ENCODE results near the gene SLC49A3.
"Not testable (repeated sequence)": the region's sequence is repeated elsewhere in the genome, so short reads cannot be mapped to it uniquely, and the experiment has no call there.

The SLC49A3 gene

DNA sequence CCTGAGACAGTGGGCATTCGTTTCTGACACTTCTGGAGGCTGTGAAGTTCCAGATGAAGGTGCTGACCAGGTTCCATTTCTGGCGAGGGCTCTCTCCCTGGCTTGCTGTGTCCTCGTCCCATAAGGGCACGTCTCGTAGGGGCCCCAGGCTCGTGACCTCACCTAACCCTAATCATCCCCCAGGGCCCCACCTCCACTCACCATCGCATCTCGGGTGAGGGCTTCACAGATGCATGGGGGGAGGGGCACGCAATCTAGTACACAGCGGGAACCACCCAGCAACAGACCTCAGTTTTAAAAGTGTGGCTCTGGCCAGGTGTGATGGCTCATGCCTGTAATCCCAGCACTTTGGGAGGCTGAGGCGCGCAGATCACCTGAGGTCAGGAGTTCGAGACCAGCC lies 41.5 kb downstream of the SLC49A3 start:
- Histone ChIP-seq H3K27ac (ENCODE audit: low read depth, low read length) (no peak overlapping the region), H3K9me3 (ENCODE audit: control insufficient read depth in 5 of 5, low read length in 5 of 5) (peaks cover 0 to 2% (median 0%) of the 10 kb centered on the region in 5 donors), H3K27me3 (ENCODE audit: control insufficient read depth in 5 of 5, insufficient read depth in 4 of 5, low read length in 5 of 5) (peaks cover 14 to 37% (median 29%) of the 10 kb centered on the region in 5 donors), H3K9ac (ENCODE audit: low read length in 5 of 5) (no peak overlapping the region), H3K36me3 (ENCODE audit: control insufficient read depth in 5 of 5, insufficient read depth in 5 of 5, low read length in 5 of 5) (no peaks in the 10 kb centered on the region), H3K4me1 (ENCODE audit: control insufficient read depth in 5 of 5, insufficient read depth in 5 of 5, low read length in 5 of 5) (no peaks in the 10 kb centered on the region), H3K4me3 (ENCODE audit: low read depth in 1 of 5, low read length in 5 of 5) (no peak overlapping the region)

DNA sequence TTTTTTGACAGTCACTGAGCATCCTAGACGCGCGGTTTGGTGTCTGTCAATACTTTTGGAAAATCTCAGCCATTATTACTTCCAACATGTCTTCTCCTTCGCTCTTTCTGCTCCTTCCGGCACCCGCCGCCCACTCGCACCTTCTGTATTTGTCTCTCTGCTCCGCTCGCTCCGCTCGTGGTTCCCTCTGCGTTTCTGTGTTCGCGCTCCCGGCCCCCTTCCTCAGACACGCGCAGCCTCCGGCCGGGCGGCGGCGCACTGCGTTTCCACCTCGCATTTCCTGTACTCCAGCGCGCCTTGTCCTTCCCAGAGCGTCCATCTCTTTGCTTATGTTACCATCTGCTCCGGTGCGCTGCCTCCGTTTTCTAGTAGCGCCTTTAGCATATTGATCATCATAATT lies 42.5 kb downstream of the SLC49A3 start:
- Histone ChIP-seq H3K4me3 (ENCODE audit: low read depth in 1 of 5, low read length in 5 of 5) (no peak overlapping the region), H3K9ac (ENCODE audit: low read length in 5 of 5) (no peak overlapping the region), H3K36me3 (ENCODE audit: control insufficient read depth in 5 of 5, insufficient read depth in 5 of 5, low read length in 5 of 5) (no peaks in the 10 kb centered on the region), H3K9me3 (ENCODE audit: control insufficient read depth in 5 of 5, low read length in 5 of 5) (peaks cover 0 to 10% (median under 1%) of the 10 kb centered on the region in 5 donors), H3K27me3 (ENCODE audit: control insufficient read depth in 5 of 5, insufficient read depth in 4 of 5, low read length in 5 of 5) (peaks cover 14 to 31% (median 28%) of the 10 kb centered on the region in 5 donors), H3K4me1 (ENCODE audit: control insufficient read depth in 5 of 5, insufficient read depth in 5 of 5, low read length in 5 of 5) (no peaks in the 10 kb centered on the region), H3K27ac (ENCODE audit: low read depth, low read length) (no peak overlapping the region)

DNA sequence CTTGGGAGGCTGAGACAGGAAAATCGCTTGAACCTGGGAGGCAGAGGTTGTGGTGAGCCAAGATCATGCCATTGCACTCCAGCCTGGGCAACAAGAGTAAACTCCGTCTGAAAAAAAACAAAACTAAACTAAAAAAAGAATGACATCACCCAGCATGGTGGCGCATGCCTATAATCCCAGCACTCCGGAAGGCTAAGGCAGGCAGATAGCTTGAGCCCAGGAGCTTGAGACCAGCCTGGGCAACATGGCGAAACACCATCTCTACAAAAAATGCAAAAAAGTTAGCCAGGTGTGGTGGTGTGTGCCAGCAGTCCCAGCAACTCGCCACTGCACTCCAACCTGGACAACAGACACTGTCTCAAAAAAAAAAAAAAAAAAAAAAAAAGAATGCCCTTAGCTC lies 46.6 kb downstream of the SLC49A3 start:
- peaks cover 0 to 13% (median 2%) of the 10 kb centered on the region in 5 donors for H3K9me3 ChIP-seq (ENCODE audit: control insufficient read depth in 5 of 5, low read length in 5 of 5)
- not testable (repeated sequence) for H3K36me3 ChIP-seq (ENCODE audit: control insufficient read depth in 5 of 5, insufficient read depth in 5 of 5, low read length in 5 of 5); H3K27ac ChIP-seq (ENCODE audit: low read depth, low read length); H3K4me1 ChIP-seq (ENCODE audit: control insufficient read depth in 5 of 5, insufficient read depth in 5 of 5, low read length in 5 of 5); H3K27me3 ChIP-seq (ENCODE audit: control insufficient read depth in 5 of 5, insufficient read depth in 4 of 5, low read length in 5 of 5); H3K9ac ChIP-seq (ENCODE audit: low read length in 5 of 5); H3K4me3 ChIP-seq (ENCODE audit: low read depth in 1 of 5, low read length in 5 of 5)

DNA sequence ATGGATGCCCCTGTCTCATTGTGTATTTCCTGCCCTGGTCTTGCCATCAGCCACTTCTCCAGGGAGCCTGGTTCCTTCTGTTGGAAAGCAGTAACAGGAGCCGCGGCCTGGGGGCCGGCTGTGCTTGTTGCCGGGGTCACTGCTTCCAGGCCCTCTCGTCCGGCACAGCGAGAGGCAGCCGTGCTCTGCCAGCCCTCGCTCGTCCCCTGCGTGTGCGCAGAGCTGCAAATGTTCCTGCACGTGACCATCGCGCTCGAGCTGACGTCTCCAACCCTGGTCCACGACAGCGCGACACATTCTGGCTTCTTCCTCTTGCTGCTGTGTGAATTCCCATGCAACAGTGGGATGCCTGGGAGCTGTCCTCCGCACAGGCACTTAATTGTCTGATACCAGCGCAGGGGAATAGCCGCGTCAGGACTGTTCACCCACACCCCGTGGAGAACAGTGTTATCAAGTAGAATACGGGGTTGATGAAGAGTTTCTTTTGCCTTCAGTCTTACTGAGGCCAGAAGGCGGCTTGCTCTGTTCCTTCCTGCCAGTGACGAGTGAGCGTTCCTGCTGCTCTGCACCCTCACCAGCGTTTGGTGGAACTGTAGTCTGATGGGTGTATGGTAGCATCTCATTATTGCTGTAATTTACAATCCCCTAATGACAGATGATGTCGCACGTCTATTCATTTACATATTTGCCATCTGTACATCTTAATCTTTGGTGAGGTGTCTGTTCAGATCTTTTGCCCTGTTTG lies 51.2 kb downstream of the SLC49A3 start:
- H3K4me1 ChIP-seq (ENCODE audit: control insufficient read depth in 5 of 5, insufficient read depth in 5 of 5, low read length in 5 of 5) = no peaks in the 10 kb centered on the region
- peaks cover 3 to 17% (median 9%) of the 10 kb centered on the region in 5 donors for H3K27me3 ChIP-seq (ENCODE audit: control insufficient read depth in 5 of 5, insufficient read depth in 4 of 5, low read length in 5 of 5)
- H3K9ac ChIP-seq (ENCODE audit: low read length in 5 of 5) = no peak overlapping the region
- H3K36me3 ChIP-seq (ENCODE audit: control insufficient read depth in 5 of 5, insufficient read depth in 5 of 5, low read length in 5 of 5) = no peaks in the 10 kb centered on the region
- H3K27ac ChIP-seq (ENCODE audit: low read depth, low read length) = no peak overlapping the region
- H3K9me3 ChIP-seq (ENCODE audit: control insufficient read depth in 5 of 5, low read length in 5 of 5) = peaks cover 0 to 18% (median 6%) of the 10 kb centered on the region in 5 donors
- no peak overlapping the region for H3K4me3 ChIP-seq (ENCODE audit: low read depth in 1 of 5, low read length in 5 of 5)

DNA sequence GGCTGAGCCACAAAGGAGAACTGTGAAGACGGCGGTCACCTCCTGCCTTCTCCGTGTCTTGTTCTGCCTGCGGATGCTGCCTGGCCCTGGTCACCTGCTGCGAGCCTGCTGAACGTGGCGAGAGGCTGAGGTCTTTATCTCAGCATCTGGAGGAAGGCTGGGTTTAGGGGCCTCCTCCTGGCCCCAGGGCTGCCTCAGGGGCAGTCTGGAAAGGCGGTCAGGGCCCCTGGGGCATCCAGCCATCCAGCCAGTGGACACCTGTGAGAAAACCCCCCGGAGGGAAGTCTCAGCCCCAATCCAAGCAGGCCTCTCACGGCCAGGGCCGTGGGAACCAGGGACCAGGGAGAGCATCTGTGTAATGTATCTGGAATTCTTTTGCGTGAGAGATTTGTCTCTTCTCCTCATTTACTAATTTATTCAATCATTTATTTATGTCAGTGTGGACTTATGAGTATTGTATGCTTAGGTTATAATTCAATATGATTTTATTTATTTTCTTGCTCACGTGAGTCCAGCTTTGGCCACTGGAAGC lies 52.3 kb downstream of the SLC49A3 start:
- Histone ChIP-seq H3K9ac (ENCODE audit: low read length in 5 of 5) (no peak overlapping the region), H3K4me3 (ENCODE audit: low read depth in 1 of 5, low read length in 5 of 5) (no peak overlapping the region), H3K36me3 (ENCODE audit: control insufficient read depth in 5 of 5, insufficient read depth in 5 of 5, low read length in 5 of 5) (no peaks in the 10 kb centered on the region), H3K9me3 (ENCODE audit: control insufficient read depth in 5 of 5, low read length in 5 of 5) (peaks cover 4 to 20% (median 14%) of the 10 kb centered on the region in 5 donors), H3K27me3 (ENCODE audit: control insufficient read depth in 5 of 5, insufficient read depth in 4 of 5, low read length in 5 of 5) (peaks cover 3 to 17% (median 9%) of the 10 kb centered on the region in 5 donors), H3K27ac (ENCODE audit: low read depth, low read length) (no peak overlapping the region), H3K4me1 (ENCODE audit: control insufficient read depth in 5 of 5, insufficient read depth in 5 of 5, low read length in 5 of 5) (no peaks in the 10 kb centered on the region)

DNA sequence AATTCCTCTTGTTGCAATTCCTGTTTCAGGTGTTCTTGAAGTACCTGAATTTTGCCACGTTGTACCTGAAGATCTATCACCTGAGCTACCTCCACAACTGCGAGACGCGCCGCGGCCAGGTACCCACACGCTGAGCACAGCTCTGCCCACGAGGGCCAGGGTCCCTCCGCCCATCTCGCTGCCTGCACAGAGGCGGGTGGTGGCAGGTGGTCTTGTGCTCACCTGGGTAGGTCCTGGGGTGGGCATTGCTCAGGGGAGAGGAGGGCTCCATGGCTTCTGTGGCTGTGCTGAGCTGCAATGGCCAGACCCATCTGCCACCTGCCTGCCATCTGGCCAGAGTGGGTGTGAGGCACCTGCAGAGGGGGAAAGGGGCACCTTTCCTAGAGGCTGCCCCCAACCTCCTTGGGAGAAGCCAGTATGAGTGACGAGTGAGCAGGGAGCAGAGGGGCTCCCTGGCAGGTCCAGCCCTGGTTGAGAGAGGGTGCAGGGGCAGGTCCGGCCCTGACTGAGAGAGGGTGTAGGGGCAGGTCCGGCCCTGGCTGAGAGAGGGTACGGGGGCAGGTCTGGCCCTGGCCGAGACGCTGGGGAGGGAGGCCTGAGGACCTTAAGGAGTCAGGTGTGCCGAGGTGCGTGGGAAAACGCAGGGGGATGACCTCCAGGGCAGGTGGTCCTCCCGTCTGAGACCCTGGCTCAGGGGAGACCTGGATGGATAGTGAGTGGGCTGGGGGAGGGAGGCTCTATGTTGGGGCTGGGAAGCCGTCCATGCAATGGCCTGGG lies 52.9 kb downstream of the SLC49A3 start:
- Histone ChIP-seq H3K4me1 (ENCODE audit: control insufficient read depth in 5 of 5, insufficient read depth in 5 of 5, low read length in 5 of 5) (no peaks in the 10 kb centered on the region), H3K9ac (ENCODE audit: low read length in 5 of 5) (no peak overlapping the region), H3K4me3 (ENCODE audit: low read depth in 1 of 5, low read length in 5 of 5) (no peak overlapping the region), H3K36me3 (ENCODE audit: control insufficient read depth in 5 of 5, insufficient read depth in 5 of 5, low read length in 5 of 5) (no peaks in the 10 kb centered on the region), H3K27me3 (ENCODE audit: control insufficient read depth in 5 of 5, insufficient read depth in 4 of 5, low read length in 5 of 5) (peaks cover 3 to 17% (median 9%) of the 10 kb centered on the region in 5 donors), H3K27ac (ENCODE audit: low read depth, low read length) (no peak overlapping the region), H3K9me3 (ENCODE audit: control insufficient read depth in 5 of 5, low read length in 5 of 5) (peaks cover 4 to 19% (median 18%) of the 10 kb centered on the region in 5 donors)

DNA sequence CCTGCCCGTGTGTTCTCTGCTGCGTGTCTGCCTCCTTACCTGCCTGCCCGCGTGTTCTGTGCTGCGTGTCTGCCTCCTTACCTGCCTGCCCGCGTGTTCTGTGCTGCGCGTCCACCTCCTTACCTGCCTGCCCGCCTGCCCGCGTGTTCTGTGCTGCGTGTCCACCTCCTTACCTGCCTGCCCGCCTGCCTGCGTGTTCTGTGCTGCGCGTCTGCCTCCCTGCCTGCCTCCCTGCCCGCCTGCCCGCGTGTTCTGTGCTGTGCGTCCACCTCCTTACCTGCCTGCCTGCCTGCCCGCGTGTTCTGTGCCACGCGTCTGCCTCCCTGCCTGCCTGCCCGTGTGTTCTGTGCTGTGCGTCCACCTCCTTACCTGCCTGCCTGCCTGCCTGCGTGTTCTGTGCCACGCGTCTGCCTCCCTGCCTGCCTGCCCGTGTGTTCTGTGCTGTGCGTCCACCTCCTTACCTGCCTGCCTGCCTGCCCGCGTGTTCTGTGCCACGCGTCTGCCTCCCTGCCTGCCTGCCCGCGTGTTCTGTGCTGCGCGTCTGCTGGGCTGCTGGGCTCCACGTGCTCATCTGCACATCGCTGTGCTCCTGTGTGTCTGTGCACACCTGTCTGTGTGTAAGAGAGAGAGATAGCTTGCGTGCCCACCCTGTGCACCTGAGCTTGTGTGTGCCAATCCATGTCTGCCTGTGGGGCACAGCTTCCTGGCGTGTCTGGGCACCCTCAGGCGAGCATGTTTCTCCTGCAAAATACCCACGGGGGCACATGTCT lies 53.7 kb downstream of the SLC49A3 start:
- H3K4me1 ChIP-seq (ENCODE audit: control insufficient read depth in 5 of 5, insufficient read depth in 5 of 5, low read length in 5 of 5); H3K9ac ChIP-seq (ENCODE audit: low read length in 5 of 5); H3K27ac ChIP-seq (ENCODE audit: low read depth, low read length); H3K4me3 ChIP-seq (ENCODE audit: low read depth in 1 of 5, low read length in 5 of 5); H3K36me3 ChIP-seq (ENCODE audit: control insufficient read depth in 5 of 5, insufficient read depth in 5 of 5, low read length in 5 of 5): not testable (repeated sequence)
- Histone ChIP-seq H3K9me3 (ENCODE audit: control insufficient read depth in 5 of 5, low read length in 5 of 5) (peaks cover 4 to 19% (median 18%) of the 10 kb centered on the region in 5 donors), H3K27me3 (ENCODE audit: control insufficient read depth in 5 of 5, insufficient read depth in 4 of 5, low read length in 5 of 5) (peaks cover 3 to 17% (median 10%) of the 10 kb centered on the region in 5 donors)

DNA sequence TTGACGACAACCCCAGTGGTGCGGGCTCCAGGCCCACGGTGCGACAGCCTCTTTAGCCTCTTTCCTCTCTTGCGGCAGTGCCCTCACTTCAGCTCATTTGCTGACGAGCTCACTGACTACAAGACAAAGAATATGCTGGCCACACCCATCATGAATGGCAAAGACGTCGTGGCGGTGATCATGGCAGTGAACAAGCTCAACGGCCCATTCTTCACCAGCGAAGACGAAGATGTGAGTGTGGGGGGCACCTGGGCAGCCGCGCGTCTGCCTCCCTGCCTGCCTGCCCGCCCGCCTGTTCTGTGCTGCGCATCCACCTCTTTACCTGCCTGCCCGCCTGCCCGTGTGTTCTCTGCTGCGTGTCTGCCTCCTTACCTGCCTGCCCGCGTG lies 54.4 kb downstream of the SLC49A3 start:
- Histone ChIP-seq H3K36me3 (ENCODE audit: control insufficient read depth in 5 of 5, insufficient read depth in 5 of 5, low read length in 5 of 5) (no peaks in the 10 kb centered on the region), H3K4me3 (ENCODE audit: low read depth in 1 of 5, low read length in 5 of 5) (no peak overlapping the region), H3K9me3 (ENCODE audit: control insufficient read depth in 5 of 5, low read length in 5 of 5) (peaks cover 4 to 19% (median 18%) of the 10 kb centered on the region in 5 donors), H3K27ac (ENCODE audit: low read depth, low read length) (no peak overlapping the region), H3K4me1 (ENCODE audit: control insufficient read depth in 5 of 5, insufficient read depth in 5 of 5, low read length in 5 of 5) (no peaks in the 10 kb centered on the region), H3K27me3 (ENCODE audit: control insufficient read depth in 5 of 5, insufficient read depth in 4 of 5, low read length in 5 of 5) (peaks cover 3 to 20% (median 14%) of the 10 kb centered on the region in 5 donors), H3K9ac (ENCODE audit: low read length in 5 of 5) (no peak overlapping the region)

DNA sequence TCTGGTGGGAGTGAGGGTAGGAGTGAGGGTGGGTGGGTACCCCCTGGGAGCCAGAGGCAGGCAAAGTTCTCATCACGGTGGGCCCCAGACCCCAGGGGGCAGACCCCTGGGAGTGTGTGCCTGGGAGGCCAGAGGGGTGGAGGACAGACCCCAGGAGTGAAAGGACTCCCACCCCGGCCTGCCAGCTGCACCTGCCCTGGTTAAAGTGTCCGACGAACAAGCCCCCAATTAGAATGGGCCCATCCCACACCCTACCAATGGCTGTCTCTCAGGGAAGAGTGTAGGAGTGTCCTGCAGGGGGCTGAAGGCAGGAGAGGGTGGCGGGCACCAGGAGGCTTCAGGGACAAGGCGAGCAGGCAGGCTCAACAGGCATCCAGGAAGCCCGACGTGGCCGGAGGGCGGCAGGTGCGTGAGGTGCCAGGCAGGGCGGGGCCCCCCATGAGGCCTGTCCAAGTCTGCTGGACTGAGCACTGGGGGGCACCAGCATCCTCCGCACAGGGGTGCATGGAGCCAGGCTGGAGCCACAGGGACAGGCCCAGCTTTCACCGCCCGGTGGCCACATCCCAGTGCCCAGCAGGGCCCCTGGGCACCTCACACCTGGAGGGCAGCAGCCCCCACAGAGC lies 54.9 kb downstream of the SLC49A3 start:
- peaks cover 3 to 23% (median 19%) of the 10 kb centered on the region in 5 donors for H3K27me3 ChIP-seq (ENCODE audit: control insufficient read depth in 5 of 5, insufficient read depth in 4 of 5, low read length in 5 of 5)

More for the DNA sequence above, 54.9 kb downstream of the SLC49A3 start:
- Histone ChIP-seq H3K4me3 (ENCODE audit: low read depth in 1 of 5, low read length in 5 of 5) (no peak overlapping the region), H3K36me3 (ENCODE audit: control insufficient read depth in 5 of 5, insufficient read depth in 5 of 5, low read length in 5 of 5) (no peaks in the 10 kb centered on the region), H3K9me3 (ENCODE audit: control insufficient read depth in 5 of 5, low read length in 5 of 5) (peaks cover 4 to 19% (median 18%) of the 10 kb centered on the region in 5 donors), H3K27ac (ENCODE audit: low read depth, low read length) (no peak overlapping the region), H3K9ac (ENCODE audit: low read length in 5 of 5) (no peak overlapping the region), H3K4me1 (ENCODE audit: control insufficient read depth in 5 of 5, insufficient read depth in 5 of 5, low read length in 5 of 5) (no peaks in the 10 kb centered on the region)
